ENCODE measurements around the gene POMGNT2. TPM values are rescaled to one million over a fixed set of nuclear protein-coding genes. Genes with fewer than 3 reads are reported as not detected.

Gene POMGNT2
- total and polyA plus RNA-seq, 9 donors, result 12.0 to 51.7 (median 36.0) TPM

GRCh38 chr3:43093006-43093405, 12.9 kb downstream of the POMGNT2 start:
- Histone ChIP-seq H3K27ac (no peak overlapping the region), H3K36me3 (no peaks in the 10 kb centered on the region), H3K4me1 (ENCODE audit: insufficient read depth) (peaks cover 5% of the 10 kb centered on the region), H3K4me3 (no peak overlapping the region), H3K27me3 (no peaks in the 10 kb centered on the region), H3K9me3 (no peaks in the 10 kb centered on the region)
- intact Hi-C loops (cut with DNase I), result loop anchor here in 1 of 4 donors (10.0 kb wide), 1 partner anchor 128 kb away; no protein-coding TSS in a partner anchor
- WGBS, 3 donors, result 55 to 95% (median 91%) methylated on average over 1 of the region's 1 CpG
- no peak for DNase-seq
- TF ChIP-seq, protein P1, sequence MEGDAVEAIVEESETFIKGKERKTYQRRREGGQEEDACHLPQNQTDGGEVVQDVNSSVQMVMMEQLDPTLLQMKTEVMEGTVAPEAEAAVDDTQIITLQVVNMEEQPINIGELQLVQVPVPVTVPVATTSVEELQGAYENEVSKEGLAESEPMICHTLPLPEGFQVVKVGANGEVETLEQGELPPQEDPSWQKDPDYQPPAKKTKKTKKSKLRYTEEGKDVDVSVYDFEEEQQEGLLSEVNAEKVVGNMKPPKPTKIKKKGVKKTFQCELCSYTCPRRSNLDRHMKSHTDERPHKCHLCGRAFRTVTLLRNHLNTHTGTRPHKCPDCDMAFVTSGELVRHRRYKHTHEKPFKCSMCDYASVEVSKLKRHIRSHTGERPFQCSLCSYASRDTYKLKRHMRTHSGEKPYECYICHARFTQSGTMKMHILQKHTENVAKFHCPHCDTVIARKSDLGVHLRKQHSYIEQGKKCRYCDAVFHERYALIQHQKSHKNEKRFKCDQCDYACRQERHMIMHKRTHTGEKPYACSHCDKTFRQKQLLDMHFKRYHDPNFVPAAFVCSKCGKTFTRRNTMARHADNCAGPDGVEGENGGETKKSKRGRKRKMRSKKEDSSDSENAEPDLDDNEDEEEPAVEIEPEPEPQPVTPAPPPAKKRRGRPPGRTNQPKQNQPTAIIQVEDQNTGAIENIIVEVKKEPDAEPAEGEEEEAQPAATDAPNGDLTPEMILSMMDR (IDR thresholded peaks at IDR 0.05), result no peak
- no peak for TF ChIP-seq EP300 (IDR thresholded peaks at IDR 0.05)
- no peak for TF ChIP-seq POLR2A (IDR thresholded peaks at IDR 0.05)

GRCh38 chr3:43091481-43091880, 14.4 kb downstream of the POMGNT2 start:
- DNase-seq, result no peak
- H3K27ac ChIP-seq, result no peak overlapping the region
- WGBS, 3 donors, result 97 to 99% (median 98%) methylated on average over 4 of the region's 4 CpGs
- no peaks in the 10 kb centered on the region for H3K27me3 ChIP-seq
- intact Hi-C loops (cut with DNase I), result loop anchor here in 1 of 4 donors (10.0 kb wide), 1 partner anchor 127 kb away; no protein-coding TSS in a partner anchor
- no peaks in the 10 kb centered on the region for H3K9me3 ChIP-seq
- no peaks in the 10 kb centered on the region for H3K4me1 ChIP-seq (ENCODE audit: insufficient read depth)
- H3K36me3 ChIP-seq, result no peaks in the 10 kb centered on the region
- no peak overlapping the region for H3K4me3 ChIP-seq
- TF ChIP-seq POLR2A (IDR thresholded peaks at IDR 0.05), result no peak
- no peak for TF ChIP-seq EP300 (IDR thresholded peaks at IDR 0.05)
- TF ChIP-seq, protein P1 (IDR thresholded peaks at IDR 0.05), result no peak

- Histone ChIP-seq H3K27me3 (no peaks in the 10 kb centered on the region), H3K4me3 (no peak overlapping the region), H3K27ac (no peak overlapping the region), H3K4me1 (ENCODE audit: insufficient read depth) (no peaks in the 10 kb centered on the region), H3K36me3 (no peaks in the 10 kb centered on the region), H3K9me3 (no peaks in the 10 kb centered on the region)
- intact Hi-C loops (cut with DNase I), result loop anchor here in 1 of 4 donors (10.0 kb wide), 1 partner anchor 125 kb away; no protein-coding TSS in a partner anchor
- no peak for DNase-seq
- TF ChIP-seq POLR2A (IDR thresholded peaks at IDR 0.05) (no peak), EP300 (IDR thresholded peaks at IDR 0.05) (no peak)
- TF ChIP-seq, protein P1 (IDR thresholded peaks at IDR 0.05), result no peak
- WGBS, 3 donors, result 91 to 98% (median 94%) methylated on average over 3 of the region's 3 CpGs
These were observed 15.6 kb downstream of the POMGNT2 start for GRCh38 chr3:43090238-43090637.

GRCh38 chr3:43089081-43089480, 16.8 kb downstream of the POMGNT2 start:
- Histone ChIP-seq H3K27me3 (no peaks in the 10 kb centered on the region), H3K36me3 (no peaks in the 10 kb centered on the region), H3K4me1 (ENCODE audit: insufficient read depth) (no peaks in the 10 kb centered on the region), H3K27ac (no peak overlapping the region), H3K4me3 (no peak overlapping the region), H3K9me3 (no peaks in the 10 kb centered on the region)
- intact Hi-C loops (cut with DNase I), result no loop called here
- TF ChIP-seq, protein P1 (IDR thresholded peaks at IDR 0.05), result no peak
- no peak for TF ChIP-seq EP300 (IDR thresholded peaks at IDR 0.05)
- TF ChIP-seq POLR2A (IDR thresholded peaks at IDR 0.05), result no peak
- 91 to 96% (median 95%) methylated on average over 4 of the region's 4 CpGs for WGBS, 3 donors
- DNase-seq, result no peak

Data from ovary (tissue), 9 donors.